Thyroid gland (tissue), 4 donors: ENCODE results near the gene QDPR. TPM values are rescaled to one million over a fixed set of nuclear protein-coding genes. Genes with fewer than 3 reads are reported as not detected.
A peak's percentile ranks its signal among the peaks of the same experiment; 100 is the strongest.

Experiments
- DNase-seq, 2 donors: peaks; one replicate each; pipeline ENCODE4 v3.0.0-alpha.2; 2019
- H3K27ac ChIP-seq, 3 donors: fragments of 200-600 bp; sonication (generic); 1 replicate in 2 of 3; 2 replicates in 1 of 3; pipeline ENCODE4 v1.5.1; 2016 to 2019; ENCODE audit warnings: mild to moderate bottlenecking in 1 of 3, moderate library complexity in 1 of 3
- H3K27me3 ChIP-seq: fragments of 200-600 bp; sonication (generic); one replicate; pipeline ENCODE4 v1.5.1; 2019
- H3K36me3 ChIP-seq, 2 donors: fragments of 200-600 bp; sonication (generic); one replicate each; pipeline ENCODE4 v1.5.1; 2016 to 2019
- H3K4me1 ChIP-seq, 2 donors: fragments of 200-600 bp; sonication (generic); one replicate each; pipeline ENCODE4 v1.5.1; 2017 to 2019
- H3K4me3 ChIP-seq, 3 donors: fragments of 200-600 bp; sonication (generic); replicated peaks in 1 of 3; 1 replicate in 2 of 3; 2 replicates in 1 of 3; pipeline ENCODE4 v1.5.1; 2016; ENCODE audit warnings: mild to moderate bottlenecking in 1 of 3
- H3K9me3 ChIP-seq: fragments of 200-600 bp; sonication (generic); one replicate; pipeline ENCODE4 v1.5.1; 2017
- CTCF ChIP-seq, 6 experiments: fragments of 200-600 bp in 3 of 6; fragments of 450-650 bp in 3 of 6; sonication (generic) in 3 of 6; IDR thresholded peaks; one replicate each; pipeline ENCODE4 v1.5.1; 2016 to 2019; ENCODE audit warnings: antibody characterized with exemption in 6 of 6, mild to moderate bottlenecking in 2 of 6, inconsistent platforms in 1 of 6, moderate library complexity in 1 of 6
- POLR2A ChIP-seq, 2 donors: fragments of 450-650 bp; IDR thresholded peaks; one replicate each; pipeline ENCODE4 v1.6.1; 2017; ENCODE audit warnings: antibody characterized with exemption in 2 of 2, mild to moderate bottlenecking in 2 of 2, moderate library complexity in 1 of 2
- WGBS, 2 donors: methylation state at CpG; one replicate each; pipeline ENCODE4 v1.1.5; 2017; 5-methylcytosine and 5-hydroxymethylcytosine counted together
- intact Hi-C: fragments of 100-400 bp; cut with DNase I; formaldehyde crosslinking; loops from one replicate; pipeline ENCODE4 v1.15.1; 2023
- total RNA-seq, 4 donors: library from RNA; depleted of rRNA; stranded (reverse); fragments of >200 nt; gene quantifications; one replicate each; pipeline ENCODE4 v1.2.3, GENCODE V29; 2016

Gene QDPR
- total RNA-seq, 4 donors from 2014 or later = 4.0 to 14.7 (median 9.6) TPM

DNA sequence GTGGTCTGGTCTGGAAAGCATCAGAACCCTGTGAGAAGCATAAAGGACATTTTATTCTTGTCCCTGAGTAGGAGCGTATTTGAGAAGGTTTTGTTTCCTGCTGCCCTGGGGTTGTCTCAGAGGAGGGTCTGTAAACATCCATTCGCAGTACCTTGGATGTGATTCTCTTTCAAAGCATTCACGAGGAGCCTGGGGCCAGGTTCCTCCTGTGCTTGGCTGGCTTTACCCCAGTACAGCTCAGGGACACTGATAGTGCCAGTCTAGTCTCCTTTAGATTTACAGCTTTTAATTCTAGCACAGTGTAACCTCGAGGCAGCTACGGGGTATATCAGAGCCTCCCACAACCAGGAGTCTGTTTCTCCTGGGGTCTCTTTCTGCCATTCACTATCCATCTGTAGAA is 5.8 kb upstream of the QDPR start:
- intact Hi-C loops = no loop called here
- 39 to 56% methylated on average over 5 of the region's 5 CpGs for WGBS, 2 donors

DNA sequence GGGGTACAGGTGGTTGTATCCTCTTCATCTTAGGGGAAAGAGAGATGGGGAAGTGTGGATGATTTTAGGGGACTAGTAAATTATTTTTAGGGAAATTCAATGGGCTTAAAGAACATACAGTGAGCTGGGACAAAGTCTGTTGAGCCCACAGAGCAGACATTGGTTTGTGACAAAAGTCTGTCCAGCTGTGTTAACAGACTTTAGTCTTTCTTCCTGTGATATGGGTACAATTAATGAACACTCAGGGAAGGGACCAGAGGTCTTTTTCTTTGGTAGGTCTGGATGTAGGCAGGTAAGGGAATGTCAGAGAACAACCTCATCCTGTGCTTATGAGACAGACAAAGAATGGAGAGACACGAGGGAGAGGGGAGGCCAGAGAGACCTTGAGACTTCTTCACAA is 5.1 kb upstream of the QDPR start:
- no peak overlapping the region for H3K27ac ChIP-seq
- DNase-seq = no peak
- no peak for TF ChIP-seq POLR2A (IDR thresholded peaks at IDR 0.05)
- WGBS, 2 donors = 43 to 57% methylated on average over 1 of the region's 1 CpG
- no peaks in the 10 kb centered on the region for H3K36me3 ChIP-seq
- no peaks in the 10 kb centered on the region for H3K27me3 ChIP-seq
- peaks cover 6 to 7% of the 10 kb centered on the region in 2 donors for H3K4me1 ChIP-seq
- intact Hi-C loops = no loop called here
- H3K4me3 ChIP-seq = no peak overlapping the region
- no peaks in the 10 kb centered on the region for H3K9me3 ChIP-seq

More for the DNA sequence above, 5.8 kb upstream of the QDPR start:
- H3K9me3 ChIP-seq = no peaks in the 10 kb centered on the region
- no peaks in the 10 kb centered on the region for H3K27me3 ChIP-seq
- no peak for TF ChIP-seq POLR2A (IDR thresholded peaks at IDR 0.05)
- no peak for TF ChIP-seq CTCF (IDR thresholded peaks at IDR 0.05)
- no peak overlapping the region for H3K4me3 ChIP-seq
- H3K36me3 ChIP-seq = no peaks in the 10 kb centered on the region
- H3K27ac ChIP-seq = no peak overlapping the region
- peaks cover 2% of the 10 kb centered on the region in 2 donors for H3K4me1 ChIP-seq
- DNase-seq = no peak

DNA sequence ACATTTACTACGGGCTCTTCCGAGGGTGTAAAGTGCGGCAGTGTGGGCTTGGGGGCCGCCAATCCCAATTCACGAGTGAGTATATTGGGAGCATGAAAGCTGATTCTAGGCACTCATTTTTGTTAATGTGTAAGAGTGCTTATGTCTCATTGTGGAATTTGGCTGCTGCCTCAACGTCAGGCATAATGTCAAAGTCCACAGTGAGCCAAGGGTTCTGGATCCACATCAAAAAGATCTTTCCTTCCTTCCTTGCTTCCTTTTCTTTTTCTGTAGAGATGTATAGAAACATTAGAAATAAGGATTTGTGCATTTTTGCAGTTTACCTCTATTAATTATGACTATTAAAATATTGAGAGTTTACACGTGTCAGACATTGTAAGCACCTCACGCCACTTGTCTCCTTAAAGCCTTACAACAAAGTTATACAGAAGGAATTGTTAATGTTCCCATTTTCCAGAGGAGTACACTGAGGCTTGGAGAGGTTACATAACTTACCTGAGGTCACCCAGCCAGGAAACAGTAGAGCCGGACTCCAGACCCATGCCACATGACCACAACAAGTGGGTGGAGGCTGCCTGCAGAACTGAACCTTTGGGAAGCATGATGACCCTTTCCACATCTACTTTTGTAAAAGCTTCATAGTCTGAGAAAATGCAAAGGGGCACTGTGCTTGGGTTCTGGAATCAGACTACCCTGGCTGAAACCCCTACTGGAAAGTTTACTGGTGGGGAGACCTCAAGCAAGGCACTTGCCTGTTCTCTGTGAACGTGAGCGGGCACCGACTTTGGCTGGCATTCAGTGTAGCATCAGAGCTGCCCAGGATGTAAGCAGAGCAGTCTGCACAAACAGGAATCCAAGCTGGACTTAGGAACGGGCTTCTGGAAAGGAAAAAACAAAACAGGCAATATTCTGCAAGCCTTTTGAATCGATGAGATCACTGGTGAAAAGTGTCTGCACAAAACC is 3.8 kb upstream of the QDPR start:
- Histone ChIP-seq H3K4me3 (no peak overlapping the region), H3K27ac (no peak overlapping the region), H3K36me3 (no peaks in the 10 kb centered on the region), H3K9me3 (no peaks in the 10 kb centered on the region), H3K27me3 (no peaks in the 10 kb centered on the region), H3K4me1 (peaks cover 12% of the 10 kb centered on the region in 2 donors)
- TF ChIP-seq CTCF (IDR thresholded peaks at IDR 0.05) (no peak), POLR2A (IDR thresholded peaks at IDR 0.05) (no peak)
- no peak for DNase-seq
- intact Hi-C loops = no loop called here
- 72 to 75% methylated on average over 14 of the region's 14 CpGs for WGBS, 2 donors

DNA sequence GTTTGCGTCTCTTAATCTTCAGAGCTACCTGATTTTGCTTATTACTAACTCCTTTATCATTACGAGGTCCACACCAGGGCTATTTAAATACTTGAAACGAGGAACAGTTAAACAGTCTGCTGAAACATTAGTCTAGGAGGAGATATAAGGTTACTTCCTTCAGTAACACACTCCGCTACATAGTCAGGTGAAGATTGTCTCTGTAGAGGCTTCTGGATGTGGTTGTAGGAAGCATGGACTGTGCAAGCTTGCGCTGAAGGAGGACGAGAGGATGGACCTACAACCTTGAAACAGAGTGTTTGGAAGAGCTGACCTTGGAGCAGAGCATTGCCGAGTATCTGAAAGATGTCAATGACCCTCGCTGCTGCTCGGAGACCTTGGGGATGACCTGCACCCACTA is 3.0 kb upstream of the QDPR start, which contains the start of gene CLRN2:
CLRN2 (plus strand) TSS at position 301 of the 400 bp plus-strand sequence. CDS start 102 bp downstream, outside the sequence.
- 90 to 91% methylated on average over 9 of the region's 9 CpGs for WGBS, 2 donors
- Histone ChIP-seq H3K27me3 (no peaks in the 10 kb centered on the region), H3K36me3 (no peaks in the 10 kb centered on the region), H3K9me3 (no peaks in the 10 kb centered on the region), H3K4me1 (peaks cover 12 to 18% of the 10 kb centered on the region in 2 donors), H3K27ac (no peak within 1 kb of the TSS), H3K4me3 (no peak within 1 kb of the TSS)
- no peak for DNase-seq
- TF ChIP-seq POLR2A (IDR thresholded peaks at IDR 0.05) = no peak
- TF ChIP-seq CTCF (IDR thresholded peaks at IDR 0.05) = no peak
- intact Hi-C loops = no loop called here

DNA sequence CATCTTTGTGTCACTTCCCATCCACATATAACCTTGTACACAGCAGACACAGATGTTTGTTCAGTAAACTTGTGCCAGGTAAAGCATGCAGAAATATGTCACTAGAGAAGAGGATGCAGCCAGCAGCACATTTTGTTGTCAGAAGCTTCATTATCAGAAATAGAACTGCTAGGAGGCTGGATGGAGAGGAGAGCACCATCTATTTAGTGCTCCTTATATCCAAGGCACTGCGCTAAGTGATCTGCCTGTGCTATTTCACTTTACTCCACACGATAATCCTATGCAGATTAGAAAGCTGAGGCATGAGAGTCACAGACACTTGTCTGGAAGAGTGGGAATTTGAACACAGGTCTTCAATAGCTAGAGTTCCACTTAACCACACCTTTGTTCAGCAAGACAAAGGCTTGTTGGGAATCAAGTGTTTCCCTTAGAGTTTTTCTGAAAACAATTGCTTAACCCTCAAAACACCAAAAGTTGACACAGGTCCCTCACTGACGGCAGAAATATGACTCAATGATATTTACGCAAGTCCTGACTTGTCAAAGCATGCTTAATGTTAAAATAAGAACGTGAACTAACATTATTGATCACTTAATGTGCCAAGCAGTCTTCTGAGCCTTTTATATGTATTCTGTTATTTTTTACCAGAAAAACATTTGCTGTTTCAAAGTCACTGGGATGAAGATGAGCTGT is 1.2 kb upstream of the QDPR start:
- no peak overlapping the region for H3K27ac ChIP-seq
- no peak for DNase-seq
- TF ChIP-seq POLR2A (IDR thresholded peaks at IDR 0.05) = no peak
- no peak for TF ChIP-seq CTCF (IDR thresholded peaks at IDR 0.05)
- peak overlapping the region in 1 of 3 donors; percentile 69 for H3K4me3 ChIP-seq
- H3K4me1 ChIP-seq = peaks cover 12 to 23% of the 10 kb centered on the region in 2 donors
- no peaks in the 10 kb centered on the region for H3K27me3 ChIP-seq
- intact Hi-C loops = no loop called here
- H3K36me3 ChIP-seq = peaks cover 0 to 2% of the 10 kb centered on the region in 2 donors
- 88 to 92% methylated on average over 5 of the region's 5 CpGs for WGBS, 2 donors
- no peaks in the 10 kb centered on the region for H3K9me3 ChIP-seq
